Activated CD4-positive, alpha-beta T cell treated with anti-CD3 and anti-CD28 coated beads, Interleukin-2, amount 10 ng/mL, durations not matched to agents 7 days and 5 days (primary cell): ENCODE results near the gene EPHB2. TPM values are rescaled to one million over a fixed set of nuclear protein-coding genes. Genes with fewer than 3 reads are reported as not detected.
A peak's percentile ranks its signal among the peaks of the same experiment; 100 is the strongest.
"Not testable (repeated sequence)": the region's sequence is repeated elsewhere in the genome, so short reads cannot be mapped to it uniquely, and the experiment has no call there.

Experiments
- CTCF ChIA-PET: fragments of 350-600 bp; sonication (Branson Sonifier 250); formaldehyde crosslinking; loops from one replicate; lab custom pipeline; 2021; ENCODE audit warnings: antibody characterized with exemption; lab: Charles Lee
- POLR2A ChIA-PET: fragments of 350-600 bp; sonication (Branson Sonifier 250); formaldehyde crosslinking; loops from one replicate; lab custom pipeline; 2021; ENCODE audit warnings: antibody characterized with exemption; lab: Charles Lee
- DNase-seq: peaks from one replicate; pipeline ENCODE4 v3.0.0-alpha.2; 2020
- H3K27ac Mint-ChIP-seq: one replicate; pipeline ENCODE4 v1.8.0; 2021; ENCODE audit warnings: mild to moderate bottlenecking, moderate library complexity, mixed read lengths
- H3K27me3 Mint-ChIP-seq: one replicate; pipeline ENCODE4 v1.8.0; 2021; ENCODE audit warnings: mixed read lengths
- H3K36me3 Mint-ChIP-seq: one replicate; pipeline ENCODE4 v1.8.0; 2021; ENCODE audit warnings: low read depth, mixed read lengths
- H3K4me1 Mint-ChIP-seq: one replicate; pipeline ENCODE4 v1.8.0; 2021; ENCODE audit warnings: mixed read lengths
- H3K4me3 Mint-ChIP-seq: one replicate; pipeline ENCODE4 v1.8.0; 2021; ENCODE audit warnings: mild to moderate bottlenecking, moderate library complexity, mixed read lengths
- H3K9me3 Mint-ChIP-seq: one replicate; pipeline ENCODE4 v1.8.0; 2021; ENCODE audit warnings: mixed read lengths
- total RNA-seq, 2 experiments: library from RNA; stranded (reverse); gene quantifications; one replicate each; pipeline ENCODE4 v1.2.3, GENCODE V29; 2021

EPHB2 gene
- total RNA-seq, 2 experiments from 2014 or later, result 0.08 TPM; not detected in 1

- DNase-seq, result no peak
- Mint-ChIP-seq H3K27ac (peak overlapping the region; percentile 38), H3K36me3 (no peaks in the 10 kb centered on the region), H3K4me3 (no peak overlapping the region), H3K27me3 (peaks cover 9% of the 10 kb centered on the region), H3K4me1 (no peaks in the 10 kb centered on the region), H3K9me3 (no peaks in the 10 kb centered on the region)
- CTCF ChIA-PET, result no interaction called here
- POLR2A ChIA-PET, result no interaction called here
Observed at GRCh38 chr1:22832414-22832786, 121.8 kb downstream of the EPHB2 start.

- no peak overlapping the region for H3K27ac Mint-ChIP-seq
- H3K27me3 Mint-ChIP-seq, result peaks cover 9% of the 10 kb centered on the region
- no peaks in the 10 kb centered on the region for H3K4me1 Mint-ChIP-seq
- CTCF ChIA-PET, result interaction anchor here (0.6 to 0.7 kb wide), 2 partner anchors 15 to 389 kb away, joined by 3 to 6 read pairs; no protein-coding TSS in a partner anchor
- H3K36me3 Mint-ChIP-seq, result no peaks in the 10 kb centered on the region
- DNase-seq, result no peak
- H3K9me3 Mint-ChIP-seq, result no peaks in the 10 kb centered on the region
- POLR2A ChIA-PET, result no interaction called here
- no peak overlapping the region for H3K4me3 Mint-ChIP-seq
Observed at GRCh38 chr1:22833699-22834098, 123.1 kb downstream of the EPHB2 start.

GRCh38 chr1:22834420-22834819, 123.8 kb downstream of the EPHB2 start:
- H3K9me3 Mint-ChIP-seq, H3K36me3 Mint-ChIP-seq, DNase-seq, H3K4me1 Mint-ChIP-seq, H3K4me3 Mint-ChIP-seq, POLR2A ChIA-PET, H3K27ac Mint-ChIP-seq: not testable (repeated sequence)
- H3K27me3 Mint-ChIP-seq, result peaks cover 13% of the 10 kb centered on the region
- CTCF ChIA-PET, result interaction anchor here (0.6 to 0.7 kb wide), 2 partner anchors 16 to 388 kb away, joined by 3 to 6 read pairs; no protein-coding TSS in a partner anchor

- DNase-seq, result no peak
- no peaks in the 10 kb centered on the region for H3K4me1 Mint-ChIP-seq
- CTCF ChIA-PET, result interaction anchor here (0.6 to 1.3 kb wide), 2 partner anchors 45 to 54 kb away, joined by 3 read pairs; no protein-coding TSS in a partner anchor
- no peaks in the 10 kb centered on the region for H3K9me3 Mint-ChIP-seq
- peaks cover 13% of the 10 kb centered on the region for H3K27me3 Mint-ChIP-seq
- no peak overlapping the region for H3K4me3 Mint-ChIP-seq
- POLR2A ChIA-PET, result no interaction called here
- no peak overlapping the region for H3K27ac Mint-ChIP-seq
- H3K36me3 Mint-ChIP-seq, result no peaks in the 10 kb centered on the region
Observed at GRCh38 chr1:22835636-22836319, 125.1 kb downstream of the EPHB2 start.

GRCh38 chr1:22836850-22837249, 126.2 kb downstream of the EPHB2 start:
- CTCF ChIA-PET, result interaction anchor here (1.3 kb wide), 1 partner anchor 46 kb away, joined by 3 read pairs; no protein-coding TSS in a partner anchor
- Mint-ChIP-seq H3K36me3 (no peaks in the 10 kb centered on the region), H3K9me3 (no peaks in the 10 kb centered on the region), H3K4me3 (no peak overlapping the region), H3K4me1 (no peaks in the 10 kb centered on the region), H3K27me3 (peaks cover 13% of the 10 kb centered on the region), H3K27ac (no peak overlapping the region)
- POLR2A ChIA-PET, result no interaction called here
- no peak for DNase-seq

GRCh38 chr1:22837332-22837731, 126.7 kb downstream of the EPHB2 start:
- POLR2A ChIA-PET, result no interaction called here
- no peak overlapping the region for H3K4me3 Mint-ChIP-seq
- no peak overlapping the region for H3K27ac Mint-ChIP-seq
- CTCF ChIA-PET, result no interaction called here
- DNase-seq, result no peak
- H3K27me3 Mint-ChIP-seq, result peaks cover 14% of the 10 kb centered on the region
- no peaks in the 10 kb centered on the region for H3K4me1 Mint-ChIP-seq
- no peaks in the 10 kb centered on the region for H3K36me3 Mint-ChIP-seq
- H3K9me3 Mint-ChIP-seq, result no peaks in the 10 kb centered on the region

GRCh38 chr1:22838965-22839364, 128.3 kb downstream of the EPHB2 start:
- Mint-ChIP-seq H3K4me3 (no peak overlapping the region), H3K27ac (no peak overlapping the region), H3K9me3 (no peaks in the 10 kb centered on the region), H3K36me3 (no peaks in the 10 kb centered on the region), H3K4me1 (no peaks in the 10 kb centered on the region), H3K27me3 (peaks cover 16% of the 10 kb centered on the region)
- CTCF ChIA-PET, result no interaction called here
- no peak for DNase-seq
- POLR2A ChIA-PET, result no interaction called here

- CTCF ChIA-PET, result no interaction called here
- H3K27me3 Mint-ChIP-seq, result peaks cover 14% of the 10 kb centered on the region
- no peaks in the 10 kb centered on the region for H3K36me3 Mint-ChIP-seq
- DNase-seq, result no peak
- no peaks in the 10 kb centered on the region for H3K9me3 Mint-ChIP-seq
- H3K4me1 Mint-ChIP-seq, result no peaks in the 10 kb centered on the region
- no peak overlapping the region for H3K27ac Mint-ChIP-seq
- no peak overlapping the region for H3K4me3 Mint-ChIP-seq
- POLR2A ChIA-PET, result interaction anchor here (0.6 kb wide), 1 partner anchor 28 kb away, joined by 3 read pairs; no protein-coding TSS in a partner anchor
Observed at GRCh38 chr1:22839806-22840205, 129.2 kb downstream of the EPHB2 start.

GRCh38 chr1:22841142-22841541, 130.5 kb downstream of the EPHB2 start:
- ChIA-PET POLR2A (no interaction called here), CTCF (no interaction called here)
- no peaks in the 10 kb centered on the region for H3K36me3 Mint-ChIP-seq
- peaks cover 19% of the 10 kb centered on the region for H3K27me3 Mint-ChIP-seq
- H3K9me3 Mint-ChIP-seq, result no peaks in the 10 kb centered on the region
- no peaks in the 10 kb centered on the region for H3K4me1 Mint-ChIP-seq
- no peak overlapping the region for H3K4me3 Mint-ChIP-seq
- no peak overlapping the region for H3K27ac Mint-ChIP-seq
- DNase-seq, result no peak

GRCh38 chr1:22841860-22842281, 131.2 kb downstream of the EPHB2 start:
- no peak overlapping the region for H3K4me3 Mint-ChIP-seq
- H3K4me1 Mint-ChIP-seq, result no peaks in the 10 kb centered on the region
- no peak for DNase-seq
- H3K9me3 Mint-ChIP-seq, result no peaks in the 10 kb centered on the region
- peaks cover 23% of the 10 kb centered on the region for H3K27me3 Mint-ChIP-seq
- ChIA-PET CTCF (no interaction called here), POLR2A (no interaction called here)
- H3K36me3 Mint-ChIP-seq, result no peaks in the 10 kb centered on the region
- no peak overlapping the region for H3K27ac Mint-ChIP-seq

GRCh38 chr1:22843441-22844183, 133.0 kb downstream of the EPHB2 start:
- peaks cover 27% of the 10 kb centered on the region for H3K27me3 Mint-ChIP-seq
- CTCF ChIA-PET, DNase-seq, H3K36me3 Mint-ChIP-seq, H3K9me3 Mint-ChIP-seq, H3K27ac Mint-ChIP-seq, H3K4me3 Mint-ChIP-seq, H3K4me1 Mint-ChIP-seq, POLR2A ChIA-PET: not testable (repeated sequence)

GRCh38 chr1:22844621-22845020, 134.0 kb downstream of the EPHB2 start:
- DNase-seq, result no peak
- no peaks in the 10 kb centered on the region for H3K9me3 Mint-ChIP-seq
- H3K27me3 Mint-ChIP-seq, result peaks cover 27% of the 10 kb centered on the region
- POLR2A ChIA-PET, result no interaction called here
- CTCF ChIA-PET, result no interaction called here
- H3K4me1 Mint-ChIP-seq, result no peaks in the 10 kb centered on the region
- H3K4me3 Mint-ChIP-seq, result no peak overlapping the region
- H3K36me3 Mint-ChIP-seq, result no peaks in the 10 kb centered on the region
- H3K27ac Mint-ChIP-seq, result no peak overlapping the region

- Mint-ChIP-seq H3K27ac (no peak overlapping the region), H3K36me3 (no peaks in the 10 kb centered on the region), H3K9me3 (no peaks in the 10 kb centered on the region), H3K4me3 (no peak overlapping the region), H3K27me3 (peaks cover 27% of the 10 kb centered on the region), H3K4me1 (no peaks in the 10 kb centered on the region)
- no peak for DNase-seq
- ChIA-PET CTCF (no interaction called here), POLR2A (no interaction called here)
Observed at GRCh38 chr1:22845398-22845935, 134.8 kb downstream of the EPHB2 start.
